GM12875 (cell line): Measurements from ENCODE around the gene MBOAT7.
"Not testable (repeated sequence)": the region's sequence is repeated elsewhere in the genome, so short reads cannot be mapped to it uniquely, and the experiment has no call there.

Source experiments
- H3K4me3 ChIP-seq: one replicate; pipeline ENCODE4 v1.5.1; 2011; ENCODE audit warnings: low read depth, low read length, control low read depth
- TF ChIP-seq, protein P1 (sequence below): IDR thresholded peaks from 2 replicates; pipeline ENCODE4 v1.5.1; 2011; ENCODE audit warnings: low read depth, mild to moderate bottlenecking, control low read depth, inconsistent platforms, low read length, moderate library complexity, borderline replicate concordance; ENCODE audit not compliant: insufficient read depth

MBOAT7 gene

GRCh38 chr19:54186934-54187381 is 2.4 kb downstream of the MBOAT7 start:
- no peak overlapping the region for H3K4me3 ChIP-seq
- TF ChIP-seq, protein P1, sequence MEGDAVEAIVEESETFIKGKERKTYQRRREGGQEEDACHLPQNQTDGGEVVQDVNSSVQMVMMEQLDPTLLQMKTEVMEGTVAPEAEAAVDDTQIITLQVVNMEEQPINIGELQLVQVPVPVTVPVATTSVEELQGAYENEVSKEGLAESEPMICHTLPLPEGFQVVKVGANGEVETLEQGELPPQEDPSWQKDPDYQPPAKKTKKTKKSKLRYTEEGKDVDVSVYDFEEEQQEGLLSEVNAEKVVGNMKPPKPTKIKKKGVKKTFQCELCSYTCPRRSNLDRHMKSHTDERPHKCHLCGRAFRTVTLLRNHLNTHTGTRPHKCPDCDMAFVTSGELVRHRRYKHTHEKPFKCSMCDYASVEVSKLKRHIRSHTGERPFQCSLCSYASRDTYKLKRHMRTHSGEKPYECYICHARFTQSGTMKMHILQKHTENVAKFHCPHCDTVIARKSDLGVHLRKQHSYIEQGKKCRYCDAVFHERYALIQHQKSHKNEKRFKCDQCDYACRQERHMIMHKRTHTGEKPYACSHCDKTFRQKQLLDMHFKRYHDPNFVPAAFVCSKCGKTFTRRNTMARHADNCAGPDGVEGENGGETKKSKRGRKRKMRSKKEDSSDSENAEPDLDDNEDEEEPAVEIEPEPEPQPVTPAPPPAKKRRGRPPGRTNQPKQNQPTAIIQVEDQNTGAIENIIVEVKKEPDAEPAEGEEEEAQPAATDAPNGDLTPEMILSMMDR = no peak

DNA sequence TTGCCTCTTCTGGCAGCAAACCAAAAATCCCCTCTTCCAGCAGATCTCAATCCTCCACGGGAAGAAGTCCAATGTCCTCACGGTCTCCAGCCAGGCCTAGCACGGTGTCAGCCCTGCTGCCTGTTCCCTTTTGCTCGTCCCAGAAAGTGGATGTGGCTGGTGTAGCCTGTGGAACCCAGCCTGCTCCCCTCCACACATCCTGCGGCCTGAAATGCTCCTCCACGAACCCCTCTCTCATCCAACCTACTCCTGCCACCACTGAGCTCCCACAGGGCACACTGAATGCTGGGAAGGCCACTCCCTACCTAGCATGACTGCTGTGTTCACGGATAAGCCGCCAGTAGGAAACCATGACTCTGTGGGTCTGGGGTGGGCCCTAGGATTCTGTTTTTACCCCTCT is 3.0 kb downstream of the MBOAT7 start:
- no peak overlapping the region for H3K4me3 ChIP-seq
- TF ChIP-seq, protein P1 = no peak

- H3K4me3 ChIP-seq = no peak overlapping the region
- TF ChIP-seq, protein P1 = no peak
These were observed 5.9 kb downstream of the MBOAT7 start for GRCh38 chr19:54183431-54183830.

- H3K4me3 ChIP-seq = not testable (repeated sequence)
These were observed 7.5 kb downstream of the MBOAT7 start for GRCh38 chr19:54181894-54182293.

GRCh38 chr19:54180691-54181091 is 8.7 kb downstream of the MBOAT7 start:
- TF ChIP-seq, protein P1 = no peak
- H3K4me3 ChIP-seq = no peak overlapping the region

DNA sequence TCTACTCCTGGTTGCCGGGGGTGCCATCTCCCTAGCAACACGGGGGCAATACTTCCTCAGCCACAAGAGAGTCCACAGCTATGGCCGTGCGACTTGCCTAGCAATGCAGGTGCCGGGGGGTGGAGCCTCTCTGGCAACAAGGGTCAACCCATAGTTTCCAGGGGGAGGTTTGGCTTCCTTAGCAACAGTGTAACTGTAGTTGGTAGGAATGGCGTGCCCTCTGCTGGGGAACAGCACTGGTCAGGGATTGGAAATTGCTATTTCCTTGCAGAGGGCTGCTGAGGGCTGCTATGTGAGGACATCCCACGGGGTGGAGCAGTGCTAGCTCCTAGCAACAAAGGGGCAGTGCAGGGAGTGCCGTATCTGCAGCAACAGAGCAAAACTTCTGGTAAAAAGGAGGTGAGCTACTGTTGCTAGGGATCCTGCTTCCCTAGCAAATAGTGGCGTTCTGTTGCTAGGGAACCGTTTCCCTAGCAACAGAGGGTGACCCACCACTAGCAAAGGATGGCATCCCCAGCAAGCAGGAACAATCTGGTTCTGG is 9.4 kb downstream of the MBOAT7 start:
- no peak overlapping the region for H3K4me3 ChIP-seq
- TF ChIP-seq, protein P1 = no peak

DNA sequence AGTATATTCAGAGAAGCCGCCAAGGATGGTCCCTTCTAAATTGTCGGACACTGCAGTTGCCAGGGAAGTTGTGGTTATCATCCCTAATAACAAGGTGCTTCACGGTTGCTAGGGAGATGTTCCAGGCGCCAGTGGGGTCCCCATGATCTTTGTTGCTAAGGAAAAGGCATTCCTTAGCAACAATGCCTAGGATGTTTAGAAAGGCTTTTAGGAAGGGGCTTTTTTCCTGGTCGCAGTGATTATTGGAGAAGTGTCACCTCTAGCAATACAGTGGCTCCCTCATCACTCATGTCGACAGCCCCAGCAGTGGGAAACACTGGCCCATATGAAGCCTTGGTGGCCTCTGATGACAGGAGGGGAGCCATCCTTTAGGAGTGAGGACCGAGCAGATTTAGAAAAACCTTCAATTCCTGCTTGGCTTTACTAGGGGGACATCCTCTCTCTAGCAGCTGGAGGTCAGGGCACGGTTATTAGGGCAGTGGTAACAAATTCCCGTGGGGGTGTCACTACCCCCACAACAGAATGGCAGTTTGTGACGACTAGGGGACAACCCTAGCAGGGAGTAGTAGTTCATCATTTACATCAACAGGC is 10.0 kb downstream of the MBOAT7 start:
- TF ChIP-seq, protein P1 = no peak

More for the DNA sequence above, 10.0 kb downstream of the MBOAT7 start:
- no peak overlapping the region for H3K4me3 ChIP-seq
